A673 (cell line): ENCODE results near the gene ROR1.

Experiments used
- CTCF ChIP-seq: fragments of 300-800, 200-600 bp; sonication (generic); conservative IDR thresholded peaks from 2 replicates; pipeline ENCODE4 v1.5.1; 2017; ENCODE audit warnings: low read depth, mild to moderate bottlenecking, antibody characterized with exemption, low read length, moderate library complexity, mixed read lengths
- EZH2 ChIP-seq: fragments of 200-600 bp; sonication (generic); IDR thresholded peaks from 2 replicates; pipeline ENCODE4 v1.6.1; 2017; ENCODE audit warnings: borderline replicate concordance, low read depth, mild to moderate bottlenecking, mixed read lengths, antibody characterized with exemption, low read length; ENCODE audit not compliant: poor library complexity, severe bottlenecking

GRCh38 chr1:64110924-64111777 lies 337.3 kb downstream of the ROR1 start:
- no peak for TF ChIP-seq CTCF
- no peak for TF ChIP-seq EZH2
